Measurements from ENCODE around the gene RNH1. TPM values are rescaled to one million over a fixed set of nuclear protein-coding genes. Genes with fewer than 3 reads are reported as not detected.
A peak's percentile ranks its signal among the peaks of the same experiment; 100 is the strongest.

The RNH1 gene
- total RNA-seq, 1 experiment from 2014 or later = 59.0 TPM

GRCh38 chr11:533586-534395 is 26.7 kb upstream of the RNH1 start:
- ATAC-seq = no peak
- peak; percentile 14 for DNase-seq (ENCODE audit: low spot score)
- H3K27ac Mint-ChIP-seq = no peak overlapping the region
- no peaks in the 10 kb centered on the region for H3K4me1 Mint-ChIP-seq
- H3K9me3 Mint-ChIP-seq = no peaks in the 10 kb centered on the region
- CTCF ChIA-PET = interaction anchor here (1.2 to 3.1 kb wide), 2 partner anchors 15 to 42 kb away, joined by 3 to 22 read pairs; partner anchors contain the start of gene PHRF1
- peaks cover 19% of the 10 kb centered on the region for H3K27me3 Mint-ChIP-seq (ENCODE audit: low read depth)
- peak overlapping the region; percentile 30 for H3K4me3 Mint-ChIP-seq
- TF ChIP-seq TCF7 (CRISPR knock-in tag; IDR thresholded peaks at IDR 0.05; ENCODE audit: low read depth) = no peak
- no peak for TF ChIP-seq MXD4 (CRISPR knock-in tag; IDR thresholded peaks at IDR 0.05; ENCODE audit: borderline replicate concordance)
- no peak for TF ChIP-seq MAX (CRISPR knock-in tag; IDR thresholded peaks at IDR 0.05)
- TF ChIP-seq JAZF1 (CRISPR knock-in tag; IDR thresholded peaks at IDR 0.05) = no peak
- no peak for TF ChIP-seq E2F4 (CRISPR knock-in tag; IDR thresholded peaks at IDR 0.05; ENCODE audit: borderline replicate concordance, low read depth)
- no peak for TF ChIP-seq TEAD1 (CRISPR knock-in tag; IDR thresholded peaks at IDR 0.05)
- TF ChIP-seq TEAD4 (CRISPR knock-in tag; IDR thresholded peaks at IDR 0.05) = no peak
- no peak for TF ChIP-seq NR2C2 (CRISPR knock-in tag; IDR thresholded peaks at IDR 0.05)
- TF ChIP-seq USF2 (CRISPR knock-in tag; IDR thresholded peaks at IDR 0.05) = no peak
- no peak for TF ChIP-seq PRRX2 (CRISPR knock-in tag; IDR thresholded peaks at IDR 0.05)
- no peak for TF ChIP-seq CREB1 (CRISPR knock-in tag; IDR thresholded peaks at IDR 0.05)
- H3K36me3 Mint-ChIP-seq = peaks cover 5% of the 10 kb centered on the region; the same call in 1 of the 2 replicates
- POLR2A ChIA-PET = no interaction called here

- H3K27me3 Mint-ChIP-seq (ENCODE audit: low read depth) = peaks cover 12% of the 10 kb centered on the region
- CTCF ChIA-PET = interaction anchor here (1.3 kb wide), 1 partner anchor 126 kb away, joined by 4 read pairs; no protein-coding TSS in a partner anchor
- H3K4me3 Mint-ChIP-seq = no peak overlapping the region
- H3K27ac Mint-ChIP-seq = no peak overlapping the region
- ATAC-seq (no peak), DNase-seq (ENCODE audit: low spot score) (peak; percentile 8)
- no peaks in the 10 kb centered on the region for H3K4me1 Mint-ChIP-seq
- POLR2A ChIA-PET = no interaction called here
- peaks cover 5% of the 10 kb centered on the region; the same call in 1 of the 2 replicates for H3K36me3 Mint-ChIP-seq
- H3K9me3 Mint-ChIP-seq = no peaks in the 10 kb centered on the region
- TF ChIP-seq TCF7 (CRISPR knock-in tag; IDR thresholded peaks at IDR 0.05; ENCODE audit: low read depth) = no peak
- no peak for TF ChIP-seq GRHL2 (CRISPR knock-in tag; IDR thresholded peaks at IDR 0.05; ENCODE audit: insufficient replicate concordance, severe bottlenecking)
- TF ChIP-seq SMAD3 (CRISPR knock-in tag; IDR thresholded peaks at IDR 0.05; ENCODE audit: borderline replicate concordance) = no peak
- TF ChIP-seq STAT6 (CRISPR knock-in tag; conservative IDR thresholded peaks at IDR 0.05; ENCODE audit: low read depth) = no peak
- TF ChIP-seq E2F5 (CRISPR knock-in tag; IDR thresholded peaks at IDR 0.05) = no peak
- TF ChIP-seq HMGXB4 (CRISPR knock-in tag; IDR thresholded peaks at IDR 0.05) = no peak
- no peak for TF ChIP-seq ZNF121 (CRISPR knock-in tag; IDR thresholded peaks at IDR 0.05)
- no peak for TF ChIP-seq CDX4 (CRISPR knock-in tag; IDR thresholded peaks at IDR 0.05; ENCODE audit: borderline replicate concordance)
- TF ChIP-seq ZNF317 (CRISPR knock-in tag; IDR thresholded peaks at IDR 0.05; ENCODE audit: borderline replicate concordance, low read depth) = no peak
- no peak for TF ChIP-seq ZNF219 (CRISPR knock-in tag; IDR thresholded peaks at IDR 0.05; ENCODE audit: borderline replicate concordance)
- no peak for TF ChIP-seq ZNF423 (CRISPR knock-in tag; IDR thresholded peaks at IDR 0.05)
- no peak for TF ChIP-seq PREB (CRISPR knock-in tag; IDR thresholded peaks at IDR 0.05; ENCODE audit: borderline replicate concordance)
- TF ChIP-seq NR3C1 (CRISPR knock-in tag; conservative IDR thresholded peaks at IDR 0.05; ENCODE audit: low read depth) = no peak
- no peak for TF ChIP-seq PRRX2 (CRISPR knock-in tag; IDR thresholded peaks at IDR 0.05)
These were observed 26.0 kb upstream of the RNH1 start for GRCh38 chr11:532986-533585.
